Renal cortical epithelial cell (primary cell): ENCODE measurements around the gene LSM6. TPM values are rescaled to one million over a fixed set of nuclear protein-coding genes. Genes with fewer than 3 reads are reported as not detected.

Experiments
- DNase-seq: peaks from one replicate; pipeline ENCODE4 v3.0.0-alpha.2; 2011; ENCODE audit warnings: low read depth
- total RNA-seq: library from RNA; depleted of rRNA; stranded (reverse); fragments of >200 nt; gene quantifications from 2 replicates; pipeline ENCODE4 v1.2.3, GENCODE V29; 2014

Gene LSM6
- total RNA-seq, 1 donor from 2014 or later = 22.3 TPM

- DNase-seq = no peak
Measured at GRCh38 chr4:146186041-146186440, 10.5 kb downstream of the LSM6 start.

- DNase-seq = no peak
Measured at GRCh38 chr4:146186596-146186995, 11.1 kb downstream of the LSM6 start.

- no peak for DNase-seq
Measured at GRCh38 chr4:146190456-146190855, 14.9 kb downstream of the LSM6 start.

- DNase-seq = no peak
Measured at GRCh38 chr4:146191766-146192458, 16.4 kb downstream of the LSM6 start.

- no peak for DNase-seq
Measured at GRCh38 chr4:146193628-146194027, 18.1 kb downstream of the LSM6 start.

GRCh38 chr4:146194212-146194611 lies 18.7 kb downstream of the LSM6 start:
- DNase-seq = no peak

- DNase-seq = no peak
Measured at GRCh38 chr4:146202665-146203064, 27.1 kb downstream of the LSM6 start.

- DNase-seq = no peak
Measured at GRCh38 chr4:146207410-146207809, 31.9 kb downstream of the LSM6 start.

GRCh38 chr4:146210890-146211289 lies 35.4 kb downstream of the LSM6 start:
- DNase-seq = no peak

GRCh38 chr4:146211440-146211839 lies 35.9 kb downstream of the LSM6 start:
- DNase-seq = no peak

- DNase-seq = no peak
Measured at GRCh38 chr4:146212781-146213180, 37.3 kb downstream of the LSM6 start.

GRCh38 chr4:146214238-146214637 lies 38.7 kb downstream of the LSM6 start, which contains the start of gene REELD1:
TSS of gene REELD1 (plus strand) at chr4:146214538. CDS start at chr4:146216953, 2,415 bp downstream.
- DNase-seq = no peak

GRCh38 chr4:146222313-146222712 lies 46.8 kb downstream of the LSM6 start:
- peak; percentile 32 for DNase-seq

- DNase-seq = no peak
Measured at GRCh38 chr4:146224326-146224966, 48.9 kb downstream of the LSM6 start.

- no peak for DNase-seq
Measured at GRCh38 chr4:146229406-146229805, 53.9 kb downstream of the LSM6 start.

- DNase-seq = no peak
Measured at GRCh38 chr4:146232131-146232722, 56.7 kb downstream of the LSM6 start.

- DNase-seq = no peak
Measured at GRCh38 chr4:146235654-146236177, 60.2 kb downstream of the LSM6 start.

- no peak for DNase-seq
Measured at GRCh38 chr4:146236216-146236615, 60.7 kb downstream of the LSM6 start.

- no peak for DNase-seq
Measured at GRCh38 chr4:146237092-146237491, 61.6 kb downstream of the LSM6 start.

- no peak for DNase-seq
Measured at GRCh38 chr4:146238107-146238506, 62.6 kb downstream of the LSM6 start.
